ENCODE results near the gene GALNT13.

- TF ChIP-seq CTCF (IDR thresholded peaks at IDR 0.05) (no peak), POLR2A (IDR thresholded peaks at IDR 0.05) (no peak)
Measured at GRCh38 chr2:154477319-154477718, 605.6 kb downstream of the GALNT13 start.

Data from lower leg skin (tissue), 3 donors.